ENCODE results near the gene CS.
A peak's percentile ranks its signal among the peaks of the same experiment; 100 is the strongest.

DNA sequence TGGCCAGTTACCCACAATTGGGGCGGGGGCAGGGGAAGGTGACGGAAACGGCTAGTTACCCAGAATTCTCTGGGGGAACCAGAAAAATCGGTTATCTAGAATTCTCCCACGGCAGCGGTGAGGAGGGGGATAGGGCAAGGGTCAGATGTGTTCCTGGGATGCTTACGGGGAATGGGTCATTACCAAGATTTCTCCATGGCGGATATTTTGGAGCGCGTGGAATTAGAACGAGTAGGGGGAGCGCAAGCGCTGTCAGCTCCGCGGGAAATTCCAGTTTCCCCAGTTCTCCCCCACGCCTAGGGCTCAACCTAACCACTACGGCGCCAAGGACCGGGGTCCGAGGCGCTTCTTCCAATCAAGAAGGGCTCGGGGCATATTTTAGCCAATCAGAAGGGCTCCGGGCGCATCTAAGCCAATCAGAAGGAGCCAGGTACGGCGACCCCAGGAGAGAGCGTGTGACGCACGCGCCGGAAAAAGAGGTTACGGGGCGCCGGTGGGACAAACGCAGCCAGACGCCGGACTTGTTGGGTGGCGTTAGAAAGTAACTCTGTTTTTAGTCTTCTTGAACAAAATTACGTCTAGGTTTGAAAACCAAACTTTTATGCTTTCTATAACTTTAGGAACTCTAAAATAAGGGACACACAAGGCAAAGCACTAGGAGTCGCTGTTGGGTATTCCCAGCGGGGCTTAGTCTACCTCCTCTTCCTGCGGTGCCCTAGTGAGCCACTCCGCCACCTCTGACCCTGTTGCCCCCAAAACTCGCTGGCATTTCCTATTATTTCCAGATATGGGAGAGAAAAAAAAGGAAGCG is 33.8 kb upstream of the CS start, which contains the start of gene PAN2:
- TF ChIP-seq NFIC (IDR thresholded peaks at IDR 0.05) (no peak; the same call in 1 of the 2 replicates), EP300 (IDR thresholded peaks at IDR 0.05; ENCODE audit: borderline replicate concordance) (0 out of 2 replicates have a peak, but pooled peaks have one; percentile 17), MAX (IDR thresholded peaks at IDR 0.05) (peak; percentile 86)
- TF ChIP-seq, protein P1, sequence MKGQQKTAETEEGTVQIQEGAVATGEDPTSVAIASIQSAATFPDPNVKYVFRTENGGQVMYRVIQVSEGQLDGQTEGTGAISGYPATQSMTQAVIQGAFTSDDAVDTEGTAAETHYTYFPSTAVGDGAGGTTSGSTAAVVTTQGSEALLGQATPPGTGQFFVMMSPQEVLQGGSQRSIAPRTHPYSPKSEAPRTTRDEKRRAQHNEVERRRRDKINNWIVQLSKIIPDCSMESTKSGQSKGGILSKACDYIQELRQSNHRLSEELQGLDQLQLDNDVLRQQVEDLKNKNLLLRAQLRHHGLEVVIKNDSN (IDR thresholded peaks at IDR 0.05), result peak; percentile 32

Measured in Ishikawa (cell line).